GM10248 (cell line): ENCODE data around the gene SENP7.

Experiments
- CTCF ChIA-PET: fragments of 300-600 bp; sonication (Branson Sonifier 250); formaldehyde crosslinking; extraction: SDS; loops from one replicate; lab custom pipeline; 2021; ENCODE audit warnings: antibody characterized with exemption; lab: Yijun Ruan, JAX
- POLR2A ChIA-PET: fragments of 350-650 bp; sonication (Branson Sonifier 250); formaldehyde crosslinking; extraction: SDS; loops from one replicate; lab custom pipeline; 2020; ENCODE audit warnings: antibody characterized with exemption; lab: Yijun Ruan, JAX
- DNase-seq: peaks from one replicate; pipeline ENCODE4 v3.0.0; 2012; ENCODE audit errors: extremely low spot score
- TF ChIP-seq, protein P1 (sequence below): IDR thresholded peaks from 2 replicates; pipeline ENCODE4 v1.5.1; 2012; ENCODE audit warnings: mild to moderate bottlenecking, low read depth; ENCODE audit errors: extremely low read depth, missing control alignments, control extremely low read depth

SENP7 gene

GRCh38 chr3:101362406-101362805 is 150.6 kb downstream of the SENP7 start:
- ChIA-PET CTCF (no interaction called here), POLR2A (no interaction called here)
- TF ChIP-seq, protein P1, sequence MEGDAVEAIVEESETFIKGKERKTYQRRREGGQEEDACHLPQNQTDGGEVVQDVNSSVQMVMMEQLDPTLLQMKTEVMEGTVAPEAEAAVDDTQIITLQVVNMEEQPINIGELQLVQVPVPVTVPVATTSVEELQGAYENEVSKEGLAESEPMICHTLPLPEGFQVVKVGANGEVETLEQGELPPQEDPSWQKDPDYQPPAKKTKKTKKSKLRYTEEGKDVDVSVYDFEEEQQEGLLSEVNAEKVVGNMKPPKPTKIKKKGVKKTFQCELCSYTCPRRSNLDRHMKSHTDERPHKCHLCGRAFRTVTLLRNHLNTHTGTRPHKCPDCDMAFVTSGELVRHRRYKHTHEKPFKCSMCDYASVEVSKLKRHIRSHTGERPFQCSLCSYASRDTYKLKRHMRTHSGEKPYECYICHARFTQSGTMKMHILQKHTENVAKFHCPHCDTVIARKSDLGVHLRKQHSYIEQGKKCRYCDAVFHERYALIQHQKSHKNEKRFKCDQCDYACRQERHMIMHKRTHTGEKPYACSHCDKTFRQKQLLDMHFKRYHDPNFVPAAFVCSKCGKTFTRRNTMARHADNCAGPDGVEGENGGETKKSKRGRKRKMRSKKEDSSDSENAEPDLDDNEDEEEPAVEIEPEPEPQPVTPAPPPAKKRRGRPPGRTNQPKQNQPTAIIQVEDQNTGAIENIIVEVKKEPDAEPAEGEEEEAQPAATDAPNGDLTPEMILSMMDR: no peak
- no peak for DNase-seq

DNA sequence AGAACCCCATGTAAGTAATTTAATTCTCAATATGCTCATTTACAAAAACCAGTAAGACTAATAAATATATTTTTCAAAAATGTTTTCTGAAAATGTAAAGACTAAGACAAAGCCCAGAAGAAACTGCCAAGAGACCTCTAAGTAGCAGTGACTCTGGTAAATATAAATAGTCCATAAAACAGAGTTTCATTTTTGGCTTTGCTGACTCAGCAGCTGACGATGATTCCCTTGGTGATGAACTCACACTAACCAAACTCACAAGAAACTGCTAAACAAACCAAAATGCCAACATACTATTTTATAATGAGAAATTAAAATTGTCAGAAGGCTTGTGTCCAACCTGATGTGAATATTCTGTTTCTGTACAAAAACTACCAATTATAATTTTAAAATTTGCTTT is 161.2 kb downstream of the SENP7 start:
- TF ChIP-seq, protein P1: no peak
- DNase-seq: no peak
- ChIA-PET CTCF (no interaction called here), POLR2A (no interaction called here)

- CTCF ChIA-PET: interaction anchor here (0.9 kb wide), 1 partner anchor 13 kb away, joined by 3 read pairs; no protein-coding TSS in a partner anchor
- TF ChIP-seq, protein P1: no peak
- DNase-seq: no peak
- POLR2A ChIA-PET: no interaction called here
These were observed 172.4 kb downstream of the SENP7 start for GRCh38 chr3:101340591-101340990.

GRCh38 chr3:101333883-101334282 is 179.1 kb downstream of the SENP7 start:
- ChIA-PET CTCF (interaction anchor here (1.6 kb wide), 1 partner anchor 12 kb away, joined by 5 read pairs; no protein-coding TSS in a partner anchor), POLR2A (no interaction called here)
- DNase-seq: no peak
- TF ChIP-seq, protein P1: no peak

DNA sequence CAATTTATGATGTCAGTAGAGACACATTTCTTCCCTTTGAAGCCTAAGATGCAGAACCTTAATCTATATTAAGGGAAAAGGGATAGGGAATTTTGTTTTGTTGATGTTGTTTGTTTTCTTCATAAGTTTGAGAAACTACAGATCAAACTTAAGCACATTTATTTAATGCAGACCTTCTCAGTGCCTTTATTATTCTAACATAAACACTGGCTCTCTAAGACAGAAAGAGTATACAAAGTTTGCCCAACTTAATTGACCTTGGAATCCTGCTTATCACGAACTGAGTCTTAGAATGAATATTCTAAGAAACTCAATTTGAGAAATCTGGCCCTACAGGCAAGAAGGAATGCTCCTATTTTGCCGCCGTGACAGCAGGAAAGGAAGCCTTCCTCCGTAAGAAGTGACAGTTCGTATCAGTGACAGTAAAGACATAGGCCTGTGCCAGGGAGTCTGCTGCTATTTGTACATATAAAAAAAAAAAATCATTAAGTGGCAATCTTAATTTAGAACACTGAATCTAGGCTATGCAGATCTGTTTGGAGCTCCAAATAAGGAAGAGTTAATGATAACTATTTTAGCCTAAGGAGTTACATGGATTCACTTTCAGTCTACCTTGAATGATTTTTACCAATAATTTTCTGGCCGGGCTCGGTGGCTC is 183.9 kb downstream of the SENP7 start:
- TF ChIP-seq, protein P1: no peak
- ChIA-PET CTCF (no interaction called here), POLR2A (no interaction called here)
- DNase-seq: no peak

DNA sequence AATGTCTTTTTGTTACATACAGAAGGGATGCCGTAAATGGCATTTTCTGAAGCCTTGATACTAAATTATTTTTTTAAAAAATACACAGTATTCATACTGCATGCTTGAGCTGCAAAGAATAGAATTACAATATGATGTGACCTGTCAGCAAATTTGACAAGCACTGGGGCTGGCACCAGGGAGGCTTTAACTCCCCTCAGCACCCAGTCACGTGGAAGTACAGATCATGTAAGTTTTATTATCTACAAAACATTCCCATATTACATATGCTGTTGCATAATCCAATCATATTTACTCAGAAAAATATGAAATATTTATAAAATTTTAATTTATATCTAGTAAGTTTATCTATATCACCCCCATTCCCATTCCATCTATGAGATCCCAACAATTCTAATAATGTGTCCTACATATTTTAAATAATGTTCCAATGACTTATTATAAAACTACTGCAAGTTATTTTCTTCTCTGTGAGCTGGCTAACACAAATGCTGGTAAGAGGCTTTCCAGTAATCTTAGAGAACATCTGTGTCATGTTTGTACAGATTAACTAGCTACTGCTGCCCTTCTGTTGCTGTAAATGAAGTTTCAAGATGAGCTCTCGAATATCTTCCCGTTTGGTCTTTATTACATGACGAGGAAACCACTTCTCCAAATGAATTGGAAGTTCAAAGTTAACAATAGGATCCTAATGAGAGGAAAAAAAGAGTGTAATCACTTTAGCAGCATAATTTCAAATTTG is 187.4 kb downstream of the SENP7 start:
- CTCF ChIA-PET: interaction anchor here (1.3 to 2.3 kb wide), 3 partner anchors 8 to 13 kb away, joined by 6 to 8 read pairs (median 7); no protein-coding TSS in a partner anchor
- TF ChIP-seq, protein P1: no peak
- POLR2A ChIA-PET: no interaction called here
- no peak for DNase-seq
